AG04449 (cell line): ENCODE results near the gene SPATA6.
"Not testable (repeated sequence)": the region's sequence is repeated elsewhere in the genome, so short reads cannot be mapped to it uniquely, and the experiment has no call there.

Source experiments
- CTCF ChIA-PET: fragments of 350-600 bp; formaldehyde crosslinking; extraction: SDS; loops from one replicate; lab custom pipeline; 2021; ENCODE audit warnings: antibody characterized with exemption; lab: Yijun Ruan, JAX
- POLR2A ChIA-PET: fragments of 400-600, 350-600 bp; formaldehyde crosslinking; extraction: SDS; loops from one replicate; lab custom pipeline; 2020; ENCODE audit warnings: antibody characterized with exemption, inconsistent platforms; lab: Yijun Ruan, JAX
- DNase-seq: peaks from one replicate; pipeline ENCODE4 v3.0.0-alpha.2; 2010; ENCODE audit warnings: low read depth, low spot score
- H3K4me3 ChIP-seq: 2 replicates; pipeline ENCODE4 v1.5.1; 2011; ENCODE audit warnings: low read depth, mild to moderate bottlenecking, control low read depth, low read length
- TF ChIP-seq, protein P1 (sequence below): IDR thresholded peaks from one replicate; pipeline ENCODE4 v1.5.1; 2011; ENCODE audit warnings: mild to moderate bottlenecking, moderate library complexity, low read length, control low read depth, inconsistent platforms; ENCODE audit not compliant: insufficient read depth; ENCODE audit errors: missing control alignments

The SPATA6 gene

DNA sequence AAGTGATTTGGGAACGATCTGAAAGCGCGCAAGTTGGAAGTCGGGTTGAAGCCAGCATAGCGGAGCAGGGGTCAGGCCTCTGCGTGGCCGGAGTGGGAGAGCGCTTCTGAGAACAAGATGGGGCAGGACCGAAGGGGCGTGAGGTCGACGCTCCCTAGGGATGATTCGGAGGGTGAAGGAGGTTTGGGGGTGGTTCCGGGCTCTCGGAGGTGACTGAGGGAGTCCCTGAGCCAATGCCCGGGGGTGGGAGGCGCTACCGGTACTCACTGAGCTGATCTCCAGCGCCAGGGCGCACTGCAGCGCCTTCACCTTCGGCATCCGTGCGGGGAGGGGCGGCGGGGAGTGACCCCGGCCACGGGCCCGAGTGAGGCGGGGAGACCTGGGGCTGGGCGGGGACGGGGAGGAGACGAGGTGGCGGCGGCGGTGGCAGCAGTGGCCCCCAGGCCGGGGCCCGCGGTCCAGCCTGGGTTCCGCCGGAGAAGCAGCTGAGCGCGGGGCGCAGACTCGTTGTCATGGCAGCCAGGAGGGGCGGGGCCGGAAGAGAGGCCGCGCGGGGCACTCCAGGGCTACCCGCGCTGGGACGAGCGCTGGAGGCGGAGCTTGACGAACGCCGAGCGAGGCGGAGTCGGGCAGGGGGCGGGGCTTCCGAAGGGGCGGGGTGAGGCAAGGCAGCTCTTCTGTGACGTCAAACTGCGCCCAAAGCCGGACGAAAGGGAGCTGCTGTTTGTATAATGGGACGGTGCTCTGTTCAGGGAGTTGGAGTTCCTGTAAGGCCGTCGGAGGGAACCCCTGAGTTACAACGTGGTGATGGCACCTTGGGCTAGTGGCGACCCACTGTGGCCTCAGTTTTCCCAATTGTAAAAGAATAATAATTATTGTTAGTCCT lies at the start of gene SPATA6:
Gene SPATA6, minus strand, starts transcription at position 514 of the 886 bp plus-strand sequence. Its CDS starts 196 bp downstream, at position 318.
- ChIA-PET CTCF (interaction anchor here (0.9 to 1.1 kb wide), 3 partner anchors 21 to 206 kb away, joined by 3 to 4 read pairs (median 4); no protein-coding TSS in a partner anchor), POLR2A (no interaction called here)
- TF ChIP-seq, protein P1, sequence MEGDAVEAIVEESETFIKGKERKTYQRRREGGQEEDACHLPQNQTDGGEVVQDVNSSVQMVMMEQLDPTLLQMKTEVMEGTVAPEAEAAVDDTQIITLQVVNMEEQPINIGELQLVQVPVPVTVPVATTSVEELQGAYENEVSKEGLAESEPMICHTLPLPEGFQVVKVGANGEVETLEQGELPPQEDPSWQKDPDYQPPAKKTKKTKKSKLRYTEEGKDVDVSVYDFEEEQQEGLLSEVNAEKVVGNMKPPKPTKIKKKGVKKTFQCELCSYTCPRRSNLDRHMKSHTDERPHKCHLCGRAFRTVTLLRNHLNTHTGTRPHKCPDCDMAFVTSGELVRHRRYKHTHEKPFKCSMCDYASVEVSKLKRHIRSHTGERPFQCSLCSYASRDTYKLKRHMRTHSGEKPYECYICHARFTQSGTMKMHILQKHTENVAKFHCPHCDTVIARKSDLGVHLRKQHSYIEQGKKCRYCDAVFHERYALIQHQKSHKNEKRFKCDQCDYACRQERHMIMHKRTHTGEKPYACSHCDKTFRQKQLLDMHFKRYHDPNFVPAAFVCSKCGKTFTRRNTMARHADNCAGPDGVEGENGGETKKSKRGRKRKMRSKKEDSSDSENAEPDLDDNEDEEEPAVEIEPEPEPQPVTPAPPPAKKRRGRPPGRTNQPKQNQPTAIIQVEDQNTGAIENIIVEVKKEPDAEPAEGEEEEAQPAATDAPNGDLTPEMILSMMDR, result no peak
- peak within 1 kb of the TSS; percentile 71 for H3K4me3 ChIP-seq
- peak; percentile 31 for DNase-seq

DNA sequence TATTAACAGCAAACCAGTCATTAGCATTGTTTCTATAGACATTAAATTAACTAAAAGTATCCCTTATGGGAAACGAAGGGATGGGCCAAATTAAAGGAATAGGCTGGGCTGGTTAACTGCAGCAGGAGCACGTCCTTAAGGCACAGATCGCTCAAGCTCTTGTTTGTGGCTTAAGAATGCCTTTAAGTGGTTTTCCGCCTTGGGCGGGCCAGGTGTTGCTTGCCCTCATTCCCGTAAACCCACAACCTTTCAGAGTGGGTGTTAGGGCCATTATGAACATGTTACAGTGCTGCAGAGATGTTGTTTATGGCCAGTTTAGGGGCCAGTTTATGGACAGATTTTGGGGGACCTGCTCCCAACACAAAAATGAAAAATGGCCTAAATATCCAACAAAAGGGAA lies 47.9 kb upstream of the SPATA6 start:
- DNase-seq, POLR2A ChIA-PET, H3K4me3 ChIP-seq: not testable (repeated sequence)
- CTCF ChIA-PET, result interaction anchor here (1.6 kb wide), 1 partner anchor 22 kb away, joined by 4 read pairs; no protein-coding TSS in a partner anchor

DNA sequence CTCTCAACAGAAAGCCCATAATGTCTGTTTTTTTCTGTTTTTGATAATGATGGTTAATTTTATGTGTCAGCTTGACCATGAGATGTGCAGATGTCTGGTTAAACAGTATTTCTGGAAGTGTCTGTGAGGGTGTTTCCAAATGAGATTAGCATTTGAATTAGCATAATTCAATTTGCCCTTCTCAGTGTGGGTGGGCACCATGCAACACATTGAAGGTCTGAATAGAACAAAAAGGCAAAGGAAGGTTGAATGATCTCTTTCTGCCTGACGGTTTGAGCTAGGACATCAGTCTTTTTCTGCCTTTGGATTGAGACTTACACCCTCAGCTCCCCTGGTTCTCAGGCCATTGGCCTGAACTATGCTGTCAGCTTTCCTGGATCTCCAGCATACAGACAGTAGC lies 34.9 kb upstream of the SPATA6 start:
- POLR2A ChIA-PET, result no interaction called here

DNA sequence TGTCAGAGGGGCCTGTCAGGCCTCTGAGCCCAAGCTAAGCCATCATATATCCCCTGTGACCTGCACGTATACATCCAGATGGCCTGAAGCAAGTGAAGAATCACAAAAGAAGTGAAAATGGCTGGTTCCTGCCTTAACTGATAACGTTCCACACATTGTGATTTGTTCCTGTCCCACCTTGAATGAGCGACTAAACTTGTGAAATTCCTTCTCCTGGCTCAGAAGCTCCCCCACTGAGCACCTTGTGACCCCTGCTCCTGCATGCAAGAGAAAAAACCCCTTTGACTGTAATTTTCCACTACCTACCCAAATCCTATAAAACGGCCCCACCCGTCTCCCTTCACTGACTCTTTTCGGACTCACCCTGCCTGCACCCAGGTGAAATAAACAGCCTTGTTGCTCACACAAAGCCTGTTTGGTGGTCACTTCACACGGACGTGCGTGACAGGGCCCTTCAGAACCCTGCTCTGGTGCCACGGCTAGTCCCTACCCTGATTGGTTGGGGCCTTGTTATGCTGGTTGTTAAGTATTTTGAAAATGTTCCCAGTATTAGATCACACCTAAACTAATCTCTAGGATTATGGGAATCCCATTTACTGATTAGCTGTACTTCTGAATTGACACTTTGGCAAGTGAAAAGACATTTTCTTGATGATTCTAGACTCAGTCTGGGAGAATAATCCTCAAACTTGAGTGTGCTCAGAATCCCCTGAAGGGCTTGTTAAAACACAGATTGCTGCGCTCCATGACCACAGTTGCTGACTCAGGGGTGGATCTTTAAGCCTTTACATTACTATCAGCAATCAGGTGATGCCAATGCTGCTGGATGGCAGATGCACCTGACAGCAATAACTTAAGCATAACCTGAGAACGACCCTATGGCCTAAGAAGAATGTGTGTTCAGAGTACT lies 28.8 kb upstream of the SPATA6 start:
- no peak overlapping the region for H3K4me3 ChIP-seq
- ChIA-PET CTCF (interaction anchor here (0.7 to 4.1 kb wide), 4 partner anchors 10 to 390 kb away, joined by 3 to 25 read pairs (median 16); no protein-coding TSS in a partner anchor), POLR2A (no interaction called here)
- DNase-seq, result no peak
- TF ChIP-seq, protein P1, result no peak

More for the DNA sequence above, 34.9 kb upstream of the SPATA6 start:
- no peak for DNase-seq
- no peak overlapping the region for H3K4me3 ChIP-seq
- CTCF ChIA-PET, result interaction anchor here (1.2 kb wide), 1 partner anchor 9 kb away, joined by 5 read pairs; no protein-coding TSS in a partner anchor
- TF ChIP-seq, protein P1, result no peak

DNA sequence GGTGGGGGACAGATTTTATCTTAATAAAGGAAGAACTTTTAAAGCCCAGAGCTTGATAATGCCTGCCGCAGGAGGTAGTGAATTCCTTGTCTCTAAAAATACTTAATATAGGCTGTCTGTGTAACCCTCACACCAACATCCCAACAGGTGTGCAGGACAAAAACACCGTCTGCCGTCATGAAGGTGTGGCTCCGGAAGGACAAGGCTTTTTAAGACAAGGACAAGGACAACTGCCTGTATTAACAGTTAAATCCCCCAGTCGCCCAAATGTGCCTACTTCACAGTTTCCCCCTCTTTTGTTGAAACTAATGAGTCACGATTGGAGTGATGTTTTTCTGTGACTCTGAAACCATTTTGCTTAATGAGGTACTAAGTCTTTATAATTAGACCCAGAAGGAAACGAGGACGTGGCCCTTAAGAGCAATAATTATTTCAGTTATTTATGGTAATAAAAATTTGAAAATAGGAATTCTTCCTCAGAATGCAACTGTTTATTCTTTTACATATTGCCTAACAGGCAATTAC lies 27.3 kb upstream of the SPATA6 start:
- H3K4me3 ChIP-seq, result no peak overlapping the region
- TF ChIP-seq, protein P1, result no peak
- POLR2A ChIA-PET, result no interaction called here
- no peak for DNase-seq
- CTCF ChIA-PET, result interaction anchor here (1.1 to 4.4 kb wide), 6 partner anchors 9 to 1834 kb away, joined by 3 to 25 read pairs (median 13); no protein-coding TSS in a partner anchor
